H1 (cell line): ENCODE data around the gene AFAP1L2. TPM values are rescaled to one million over a fixed set of nuclear protein-coding genes. Genes with fewer than 3 reads are reported as not detected.

Experiments
- CTCF ChIA-PET: fragments of 300-600 bp; sonication (Branson Sonifier 250); formaldehyde crosslinking; loops from one replicate; lab custom pipeline; 2021; ENCODE audit not compliant: partially characterized antibody; lab: Charles Lee
- POLR2A ChIA-PET: fragments of 300-600 bp; sonication (Branson Sonifier 250); formaldehyde crosslinking; loops from one replicate; lab custom pipeline; 2021; ENCODE audit warnings: inconsistent platforms; ENCODE audit not compliant: partially characterized antibody; lab: Charles Lee
- DNase-seq, 2 experiments: peaks; one replicate each; pipeline versions ENCODE4 v3.0.0 to v3.0.0-alpha.2; 2010 to 2022; ENCODE audit warnings: low spot score in 2 of 2, low read depth in 1 of 2, mixed read lengths in 1 of 2
- FAIRE-seq: peaks from 2 replicates; lab custom pipeline; 2011; peaks lifted over from hg19 to GRCh38; lab: Jason Lieb, UNC
- H2AFZ ChIP-seq: 2 replicates; pipeline ENCODE4 v1.8.1; 2012; ENCODE audit warnings: low read length, inconsistent platforms
- H2AK5ac ChIP-seq: 2 replicates; pipeline ENCODE4 v1.6.1; 2013; ENCODE audit warnings: low read depth, low read length
- H2BK120ac ChIP-seq: replicated peaks from 2 replicates; pipeline ENCODE3; 2013; ENCODE audit warnings: low read depth, low read length, inconsistent platforms
- H2BK12ac ChIP-seq: 2 replicates; pipeline ENCODE4 v1.6.1; 2013; ENCODE audit warnings: low read depth, low read length
- H2BK15ac ChIP-seq: 2 replicates; pipeline ENCODE4 v1.6.1; 2013; ENCODE audit warnings: low read length
- H2BK20ac ChIP-seq: 2 replicates; pipeline ENCODE4 v1.6.1; 2013; ENCODE audit warnings: low read length
- H2BK5ac ChIP-seq: 2 replicates; pipeline ENCODE4 v1.6.1; 2013; ENCODE audit warnings: low read depth, low read length
- H3K14ac ChIP-seq: 2 replicates; pipeline ENCODE4 v1.6.1; 2013; ENCODE audit warnings: inconsistent platforms; ENCODE audit not compliant: insufficient read length
- H3K18ac ChIP-seq: 2 replicates; pipeline ENCODE4 v1.6.1; 2013; ENCODE audit warnings: low read length; ENCODE audit errors: extremely low read depth
- H3K23ac ChIP-seq: 2 replicates; pipeline ENCODE4 v1.6.1; 2013; ENCODE audit warnings: inconsistent platforms; ENCODE audit not compliant: insufficient read length
- H3K23me2 ChIP-seq: 2 replicates; pipeline ENCODE4 v1.6.1; 2013; ENCODE audit warnings: low read depth, low read length
- H3K27ac ChIP-seq: 2 replicates; pipeline ENCODE4 v1.6.1; 2011; ENCODE audit warnings: low read depth, low read length, inconsistent platforms
- H3K27me3 ChIP-seq, 4 experiments: replicated peaks in 1 of 4; 1 replicate in 1 of 4; 2 replicates in 3 of 4; pipeline versions ENCODE4 v1.6.1 to v1.8.1; 2011 to 2013; ENCODE audit warnings: low read length in 3 of 4, mild to moderate bottlenecking in 3 of 4, inconsistent platforms in 2 of 4, mixed read lengths in 2 of 4, moderate library complexity in 1 of 4; ENCODE audit not compliant: control insufficient read depth in 3 of 4, insufficient read depth in 3 of 4; ENCODE audit errors: extremely low read depth in 1 of 4
- H3K36me3 ChIP-seq, 4 experiments: 2 replicates each; pipeline versions ENCODE4 v1.6.1 to v1.8.1; 2011 to 2013; ENCODE audit warnings: mild to moderate bottlenecking in 4 of 4, low read length in 3 of 4, moderate library complexity in 2 of 4, control low read depth in 1 of 4, inconsistent platforms in 1 of 4; ENCODE audit not compliant: insufficient read depth in 4 of 4, control insufficient read depth in 2 of 4
- H3K4ac ChIP-seq: replicated peaks from 2 replicates; pipeline ENCODE3; 2013; ENCODE audit warnings: low read length, low read depth, mixed read lengths, inconsistent platforms; ENCODE audit not compliant: insufficient read length
- H3K4me1 ChIP-seq, 4 experiments: replicated peaks in 1 of 4; 1 replicate in 1 of 4; 2 replicates in 3 of 4; pipeline versions ENCODE4 v1.6.1 to v1.8.1; 2011 to 2013; ENCODE audit warnings: low read length in 3 of 4, inconsistent platforms in 2 of 4, mixed read lengths in 1 of 4; ENCODE audit not compliant: insufficient read depth in 4 of 4, control insufficient read depth in 3 of 4
- H3K4me2 ChIP-seq, 2 experiments: 2 replicates each; pipeline versions ENCODE4 v1.6.1 to v1.8.1; 2011 to 2013; ENCODE audit warnings: low read depth in 2 of 2, low read length in 2 of 2, control low read depth in 1 of 2, inconsistent platforms in 1 of 2, mild to moderate bottlenecking in 1 of 2; ENCODE audit not compliant: insufficient read depth in 1 of 2
- H3K4me3 ChIP-seq, 4 experiments: fragments of 200-600, 300-600 bp in 1 of 4; sonication (generic), shearing (Covaris generic), sonication (Bioruptor Twin) in 1 of 4; 2 replicates each; pipeline versions ENCODE4 v1.5.1 to v1.8.1; 2011 to 2016; ENCODE audit warnings: low read length in 4 of 4, low read depth in 3 of 4, control low read depth in 2 of 4, inconsistent platforms in 2 of 4, mild to moderate bottlenecking in 2 of 4, mixed read lengths in 1 of 4, moderate library complexity in 1 of 4; ENCODE audit not compliant: insufficient read depth in 2 of 4; ENCODE audit errors: extremely low read depth in 1 of 4
- H3K56ac ChIP-seq: replicated peaks from 2 replicates; pipeline ENCODE3; 2013; ENCODE audit warnings: low read depth, mild to moderate bottlenecking, mixed read lengths, low read length, inconsistent platforms; ENCODE audit not compliant: insufficient read length
- H3K79me1 ChIP-seq: 2 replicates; pipeline ENCODE4 v1.6.1; 2013; ENCODE audit warnings: low read depth, low read length, control low read depth
- H3K79me2 ChIP-seq, 2 experiments: 2 replicates each; pipeline versions ENCODE4 v1.6.1 to v1.8.1; 2012 to 2013; ENCODE audit warnings: low read length in 2 of 2, mild to moderate bottlenecking in 2 of 2, inconsistent platforms in 1 of 2; ENCODE audit not compliant: insufficient read depth in 2 of 2, control insufficient read depth in 1 of 2
- H3K9ac ChIP-seq, 4 experiments: replicated peaks in 1 of 4; 1 replicate in 1 of 4; 2 replicates in 3 of 4; pipeline versions ENCODE4 v1.6.1 to v1.8.1; 2011 to 2013; ENCODE audit warnings: low read depth in 3 of 4, low read length in 3 of 4, control low read depth in 2 of 4, mild to moderate bottlenecking in 2 of 4, moderate library complexity in 2 of 4, inconsistent platforms in 1 of 4; ENCODE audit errors: extremely low read depth in 1 of 4
- H3K9me3 ChIP-seq, 2 experiments: 2 replicates each; pipeline versions ENCODE4 v1.6.1 to v1.8.1; 2012 to 2013; ENCODE audit warnings: mild to moderate bottlenecking in 2 of 2, moderate library complexity in 2 of 2, control low read depth in 1 of 2, inconsistent platforms in 1 of 2, low read depth in 1 of 2, low read length in 1 of 2, mixed read lengths in 1 of 2; ENCODE audit not compliant: insufficient read depth in 2 of 2
- H4K20me1 ChIP-seq, 2 experiments: replicated peaks in 1 of 2; 2 replicates each; pipeline versions ENCODE3 to v1.8.1; 2011 to 2013; ENCODE audit warnings: inconsistent platforms in 2 of 2, low read length in 2 of 2, mild to moderate bottlenecking in 1 of 2; ENCODE audit not compliant: insufficient read depth in 2 of 2, control insufficient read depth in 1 of 2
- H4K5ac ChIP-seq: 2 replicates; pipeline ENCODE4 v1.6.1; 2013; ENCODE audit warnings: low read length, low read depth, mixed read lengths, inconsistent platforms; ENCODE audit not compliant: insufficient read length
- H4K8ac ChIP-seq: 2 replicates; pipeline ENCODE4 v1.8.0; 2013; ENCODE audit warnings: mild to moderate bottlenecking, moderate library complexity, low read length, inconsistent platforms; ENCODE audit not compliant: insufficient read depth; ENCODE audit errors: extremely low read depth
- H4K91ac ChIP-seq: replicated peaks from 2 replicates; pipeline ENCODE3; 2013; ENCODE audit warnings: low read length, mixed read lengths, inconsistent platforms; ENCODE audit not compliant: insufficient read length
- SIN3A ChIP-seq, 2 experiments: IDR thresholded peaks in 1 of 2; conservative IDR thresholded peaks in 1 of 2; 2 replicates each; pipeline ENCODE4 v1.6.1; 2011 to 2012; ENCODE audit warnings: low read length in 2 of 2, improper control_type of control experiment in 1 of 2, low read depth in 1 of 2, mild to moderate bottlenecking in 1 of 2
- SRF ChIP-seq: IDR thresholded peaks from 2 replicates; pipeline ENCODE4 v1.6.1; 2011; ENCODE audit warnings: mild to moderate bottlenecking, low read depth, low read length, moderate library complexity
- WGBS, 2 experiments: shearing (Covaris generic) in 1 of 2; methylation state at CpG; one replicate each; pipeline versions ENCODE4 v1.1.6 to v1.1.7; 2013 to 2015; ENCODE audit warnings: low lambda C conversion rate in 2 of 2, mixed read lengths in 2 of 2, inconsistent platforms in 1 of 2, low coverage in 1 of 2, missing lambda C conversion rate in 1 of 2; ENCODE audit not compliant: insufficient replicate concordance in 2 of 2, insufficient coverage in 1 of 2, insufficient read length in 1 of 2; ENCODE audit errors: extremely low coverage in 1 of 2, missing lambda C conversion rate in 1 of 2; 5-methylcytosine and 5-hydroxymethylcytosine counted together
- polyA plus RNA-seq, 7 experiments: library from polyadenylated mRNA; depleted of rRNA in 3 of 7; stranded (reverse) in 5 of 7; unstranded in 2 of 7; fragments of >200 nt in 5 of 7; fragments of 200-250 nt in 2 of 7; gene quantifications; 1 replicate in 5 of 7; 2 replicates in 1 of 7; 4 replicates in 1 of 7; pipeline versions ENCODE4 v1.2.1 to v1.2.3, GENCODE V29; 2011 to 2013; ENCODE audit warnings: missing spikeins in 2 of 7, mixed read lengths in 2 of 7
- total RNA-seq: library from RNA; stranded (reverse); fragmentation: NEBNext Ultra II Directional; extraction: Animal tissue kit (Norgen Biotek cat#: 25700); gene quantifications from 2 replicates; pipeline ENCODE4 v1.2.1, GENCODE V29; 2021

AFAP1L2 gene
- total and polyA plus RNA-seq, 2 of the 8 experiments (the other 6 are each of a cell fraction or from before 2014, with no cell fraction given), result 3.9 to 6.4 TPM

- Histone ChIP-seq H3K36me3 (no peaks in the 10 kb centered on the region), H3K9me3 (no peaks in the 10 kb centered on the region), H3K23ac (no peak overlapping the region), H2BK15ac (no peak overlapping the region), H2BK20ac (no peak overlapping the region), H3K9ac (no peak overlapping the region), H3K27ac (no peak overlapping the region), H2BK120ac (no peak overlapping the region), H2AFZ (no peak overlapping the region), H3K4me2 (no peak overlapping the region), H2BK12ac (no peak overlapping the region), H4K5ac (no peak overlapping the region), H4K8ac (no peak overlapping the region), H3K18ac (no peak overlapping the region), H3K4ac (no peak overlapping the region), H2AK5ac (no peak overlapping the region), H3K56ac (no peak overlapping the region), H3K4me1 (peaks cover 3 to 10% (median 8%) of the 10 kb centered on the region in 4 experiments; a peak in 6 of 7 replicates), H3K4me3 (no peak overlapping the region), H3K79me2 (no peaks in the 10 kb centered on the region), H3K14ac (no peak overlapping the region), H4K91ac (no peak overlapping the region), H2BK5ac (no peak overlapping the region), H3K27me3 (no peaks in the 10 kb centered on the region; a peak in 2 of 7 replicates), H4K20me1 (no peaks in the 10 kb centered on the region), H3K79me1 (no peaks in the 10 kb centered on the region), H3K23me2 (no peaks in the 10 kb centered on the region)
- DNase-seq, result no peak
- ChIA-PET POLR2A (interaction anchor here (0.7 kb wide), 1 partner anchor 10 kb away, joined by 3 read pairs; no protein-coding TSS in a partner anchor), CTCF (interaction anchor here (0.6 to 7.0 kb wide), 14 partner anchors 10 to 150 kb away, joined by 3 to 98 read pairs (median 3); no protein-coding TSS in a partner anchor)
- 82% methylated on average over 6 of the region's 6 CpGs; no CpG with 5 or more reads in 1 of the 2 experiments for WGBS, 2 experiments
- FAIRE-seq, result no peak
- TF ChIP-seq SIN3A (conservative IDR thresholded peaks at IDR 0.05 in 1 of 2, IDR thresholded peaks at IDR 0.05 in 1 of 2; ENCODE audit: low read depth in 1 of 2, low read length in 2 of 2) (no peak), SRF (no peak)
These were observed 6.6 kb downstream of the AFAP1L2 start for GRCh38 chr10:114397651-114398145.
